ENCODE data around the gene NEURL4. TPM values are rescaled to one million over a fixed set of nuclear protein-coding genes. Genes with fewer than 3 reads are reported as not detected.

NEURL4 gene
- total RNA-seq, 1 donor from 2014 or later: 45.1 TPM

DNA sequence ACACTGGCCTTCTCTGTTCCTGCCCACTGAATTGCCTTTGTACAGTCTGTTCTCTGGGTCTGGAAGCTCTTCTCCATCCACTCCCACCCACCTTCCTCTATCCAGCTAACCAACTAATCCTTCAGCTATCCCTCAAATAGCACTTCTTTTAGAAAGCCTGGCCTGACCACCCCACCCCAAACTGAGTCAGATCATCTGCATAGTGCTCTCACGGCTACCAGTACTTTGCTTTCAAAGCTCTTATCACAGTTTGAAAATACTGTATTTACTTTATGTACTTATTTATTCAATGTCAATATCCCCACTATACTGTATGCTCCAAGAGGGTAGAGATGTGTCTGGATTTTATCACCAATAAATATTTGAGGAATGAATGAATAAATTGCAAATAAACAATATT, 62.4 kb downstream of the NEURL4 start:
- TF ChIP-seq, protein P1, sequence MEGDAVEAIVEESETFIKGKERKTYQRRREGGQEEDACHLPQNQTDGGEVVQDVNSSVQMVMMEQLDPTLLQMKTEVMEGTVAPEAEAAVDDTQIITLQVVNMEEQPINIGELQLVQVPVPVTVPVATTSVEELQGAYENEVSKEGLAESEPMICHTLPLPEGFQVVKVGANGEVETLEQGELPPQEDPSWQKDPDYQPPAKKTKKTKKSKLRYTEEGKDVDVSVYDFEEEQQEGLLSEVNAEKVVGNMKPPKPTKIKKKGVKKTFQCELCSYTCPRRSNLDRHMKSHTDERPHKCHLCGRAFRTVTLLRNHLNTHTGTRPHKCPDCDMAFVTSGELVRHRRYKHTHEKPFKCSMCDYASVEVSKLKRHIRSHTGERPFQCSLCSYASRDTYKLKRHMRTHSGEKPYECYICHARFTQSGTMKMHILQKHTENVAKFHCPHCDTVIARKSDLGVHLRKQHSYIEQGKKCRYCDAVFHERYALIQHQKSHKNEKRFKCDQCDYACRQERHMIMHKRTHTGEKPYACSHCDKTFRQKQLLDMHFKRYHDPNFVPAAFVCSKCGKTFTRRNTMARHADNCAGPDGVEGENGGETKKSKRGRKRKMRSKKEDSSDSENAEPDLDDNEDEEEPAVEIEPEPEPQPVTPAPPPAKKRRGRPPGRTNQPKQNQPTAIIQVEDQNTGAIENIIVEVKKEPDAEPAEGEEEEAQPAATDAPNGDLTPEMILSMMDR (IDR thresholded peaks at IDR 0.05): no peak
- Mint-ChIP-seq H3K27ac (ENCODE audit: unreplicated experiment) (peak overlapping the region; percentile 9), H3K4me1 (ENCODE audit: unreplicated experiment) (peaks cover 35% of the 10 kb centered on the region), H3K27me3 (ENCODE audit: unreplicated experiment) (peaks cover 17% of the 10 kb centered on the region), H3K4me3 (ENCODE audit: unreplicated experiment) (no peak overlapping the region), H3K36me3 (ENCODE audit: unreplicated experiment) (no peaks in the 10 kb centered on the region), H3K9me3 (ENCODE audit: unreplicated experiment) (no peaks in the 10 kb centered on the region)
- DNase-seq (ENCODE audit: extremely low spot score, unreplicated experiment): no peak

Other genes with a start within 250 kb of the NEURL4 start
- gene CLEC10A, start 249.1 kb downstream of the NEURL4 start, total RNA-seq: not detected in 2 replicates
- not detected in 2 replicates for gene ASGR2, start 214.5 kb downstream of the NEURL4 start, total RNA-seq
- 1.6 and 2.4 TPM in 2 replicates for gene ASGR1, start 150.0 kb downstream of the NEURL4 start, total RNA-seq
- 32.6 and 38.5 TPM in 2 replicates for gene DLG4, start 109.5 kb downstream of the NEURL4 start, total RNA-seq
- 302 and 354 TPM in 2 replicates for gene ACADVL, start 109.4 kb downstream of the NEURL4 start, total RNA-seq
- gene DVL2, start 94.8 kb downstream of the NEURL4 start, total RNA-seq: 87.7 and 99.7 TPM in 2 replicates
- gene PHF23, start 89.9 kb downstream of the NEURL4 start, total RNA-seq: 51.6 and 54.7 TPM in 2 replicates
- gene GABARAP, start 86.9 kb downstream of the NEURL4 start, total RNA-seq: 642 TPM in 2 replicates
- gene CTDNEP1, start 77.6 kb downstream of the NEURL4 start, total RNA-seq: 145 and 151 TPM in 2 replicates
- gene ELP5, start 77.1 kb downstream of the NEURL4 start, total RNA-seq: 30.2 and 37.6 TPM in 2 replicates
- 0.27 and 0.89 TPM in 2 replicates for gene CLDN7, start 66.9 kb downstream of the NEURL4 start, total RNA-seq
- gene SLC2A4, start 47.6 kb downstream of the NEURL4 start, total RNA-seq: 0.59 and 0.63 TPM in 2 replicates
- 0.40 TPM in 1 of 2 replicates, not detected in the other for gene YBX2, start 34.7 kb downstream of the NEURL4 start, total RNA-seq
- gene EIF5A, start 21.7 kb downstream of the NEURL4 start, total RNA-seq: 352 and 359 TPM in 2 replicates
- gene GPS2, start 14.0 kb downstream of the NEURL4 start, total RNA-seq: 54.9 and 61.9 TPM in 2 replicates
- 2.0 and 4.2 TPM in 2 replicates for gene ACAP1, start 7.2 kb upstream of the NEURL4 start, total RNA-seq
- gene KCTD11, start 22.8 kb upstream of the NEURL4 start, total RNA-seq: 12.7 and 13.3 TPM in 2 replicates
- not detected in 2 replicates for gene TMEM95, start 25.8 kb upstream of the NEURL4 start, total RNA-seq
- not detected in 2 replicates for gene TNK1, start 51.8 kb upstream of the NEURL4 start, total RNA-seq
- 73.9 and 81.4 TPM in 2 replicates for gene PLSCR3, start 65.2 kb upstream of the NEURL4 start, total RNA-seq
- gene TMEM256, start 74.8 kb upstream of the NEURL4 start, total RNA-seq: 40.7 and 45.9 TPM in 2 replicates
- 53.8 and 56.8 TPM in 2 replicates for gene NLGN2, start 78.5 kb upstream of the NEURL4 start, total RNA-seq
- not detected in 2 replicates for gene SPEM1, start 91.0 kb upstream of the NEURL4 start, total RNA-seq
- gene SPEM2, start 96.3 kb upstream of the NEURL4 start, total RNA-seq: not detected in 2 replicates
- not detected in 2 replicates for gene SPEM3, start 99.5 kb upstream of the NEURL4 start, total RNA-seq
- gene TMEM102, start 106.1 kb upstream of the NEURL4 start, total RNA-seq: 6.4 and 6.7 TPM in 2 replicates
- 1.3 and 1.5 TPM in 2 replicates for gene FGF11, start 110.2 kb upstream of the NEURL4 start, total RNA-seq
- gene CHRNB1, start 115.7 kb upstream of the NEURL4 start, total RNA-seq: 9.3 and 11.0 TPM in 2 replicates
- 47.9 and 49.7 TPM in 2 replicates for gene ZBTB4, start 150.3 kb upstream of the NEURL4 start, total RNA-seq
- gene SLC35G6, start 152.1 kb upstream of the NEURL4 start, total RNA-seq: not detected in 2 replicates
- 148 and 149 TPM in 2 replicates for gene POLR2A, start 155.0 kb upstream of the NEURL4 start, total RNA-seq
- 14.6 and 15.0 TPM in 2 replicates for gene TNFSF12, start 219.7 kb upstream of the NEURL4 start, total RNA-seq
- gene TNFSF13, start 229.4 kb upstream of the NEURL4 start, total RNA-seq: 1.3 and 1.5 TPM in 2 replicates
- gene SENP3, start 232.6 kb upstream of the NEURL4 start, total RNA-seq: 52.5 and 53.7 TPM in 2 replicates

All from osteocyte (in vitro differentiated cells).